HCT116 (cell line): ENCODE data around the gene C19orf25. TPM values are rescaled to one million over a fixed set of nuclear protein-coding genes. Genes with fewer than 3 reads are reported as not detected.

Experiments
- ATAC-seq: fragments of 200-7000 bp; cut with Tn5 transposase; 2 replicates; pipeline ENCODE4 v1.9.1; 2020; ENCODE audit warnings: mild to moderate bottlenecking, moderate library complexity
- BruUV-seq: library from RNA; stranded (reverse); fragments of 400-500 nt; replicated peaks from 2 replicates; lab custom pipeline; 2021; lab: Mats Ljungman, UMichigan
- CTCF ChIA-PET: fragments of 300-600 bp; sonication (Branson Sonifier 250); formaldehyde crosslinking; loops from one replicate; lab custom pipeline; 2021; ENCODE audit warnings: antibody characterized with exemption; lab: Charles Lee
- POLR2A ChIA-PET: fragments of 300-600, 350-600 bp; sonication (Branson Sonifier 250); formaldehyde crosslinking; loops from one replicate; lab custom pipeline; 2021; ENCODE audit warnings: antibody characterized with exemption; lab: Charles Lee
- RAD21 ChIA-PET, 2 experiments: fragments of 300-600 bp; sonication (Branson Sonifier 250); formaldehyde crosslinking; loops; one replicate each; lab custom pipeline; 2023; ENCODE audit warnings: low total read pairs in 2 of 2; ENCODE audit not compliant: uncharacterized antibody in 2 of 2, unreplicated experiment in 2 of 2, low non-redundant PET in 1 of 2; lab: Charles Lee
- DNase-seq: peaks from one replicate; pipeline ENCODE4 v3.0.0-alpha.2; 2010; ENCODE audit warnings: low read depth, low spot score
- H2AFZ ChIP-seq: fragments of 200-600 bp; shearing (Covaris generic), sonication (generic); 2 replicates; pipeline ENCODE4 v1.6.1; 2017; ENCODE audit warnings: low read depth, mixed run types, mixed read lengths, antibody characterized with exemption, low read length; ENCODE audit not compliant: poor library complexity, severe bottlenecking
- H3K27ac ChIP-seq: 2 replicates; pipeline ENCODE4 v1.5.1; 2012; ENCODE audit warnings: low read depth, low read length
- H3K27me3 ChIP-seq: fragments of 200-600 bp; sonication (generic); 2 replicates; pipeline ENCODE4 v1.6.1; 2016; ENCODE audit warnings: mixed run types, low read length, mixed read lengths; ENCODE audit not compliant: insufficient read depth
- H3K36me3 ChIP-seq, 2 experiments: fragments of 200-500 bp in 1 of 2; fragments of 200-600 bp in 1 of 2; sonication (Bioruptor generic) in 1 of 2; sonication (generic) in 1 of 2; 2 replicates each; pipeline versions ENCODE4 v1.5.1 to v1.6.1; 2014 to 2016; ENCODE audit warnings: low read length in 2 of 2, inconsistent platforms in 1 of 2, mixed read lengths in 1 of 2, mixed run types in 1 of 2; ENCODE audit not compliant: insufficient read depth in 2 of 2, control insufficient read depth in 1 of 2
- H3K4me1 ChIP-seq, 2 experiments: fragments of 200-600 bp in 1 of 2; sonication (generic) in 1 of 2; 2 replicates each; pipeline versions ENCODE4 v1.5.1 to v1.6.1; 2012 to 2017; ENCODE audit warnings: low read length in 2 of 2, inconsistent platforms in 1 of 2, mild to moderate bottlenecking in 1 of 2, mixed read lengths in 1 of 2, mixed run types in 1 of 2, moderate library complexity in 1 of 2; ENCODE audit not compliant: insufficient read depth in 2 of 2, control insufficient read depth in 1 of 2
- H3K4me2 ChIP-seq: fragments of 200-600 bp; sonication (generic); 2 replicates; pipeline ENCODE4 v1.6.1; 2017; ENCODE audit warnings: mixed run types, low read length, mixed read lengths
- H3K4me3 ChIP-seq, 2 experiments: fragments of 200-600 bp in 1 of 2; sonication (generic) in 1 of 2; replicated peaks in 1 of 2; 2 replicates each; pipeline ENCODE4 v1.5.1; 2011 to 2016; ENCODE audit warnings: low read length in 2 of 2, control low read depth in 1 of 2, low read depth in 1 of 2, mild to moderate bottlenecking in 1 of 2, mixed read lengths in 1 of 2, mixed run types in 1 of 2
- H3K79me2 ChIP-seq: fragments of 200-600 bp; sonication (generic); 2 replicates; pipeline ENCODE4 v1.6.1; 2017; ENCODE audit warnings: mild to moderate bottlenecking, mixed run types, low read length, moderate library complexity, mixed read lengths; ENCODE audit not compliant: insufficient read depth
- H3K9ac ChIP-seq: fragments of 200-600 bp; sonication (generic); 2 replicates; pipeline ENCODE4 v1.6.1; 2016; ENCODE audit warnings: low read length, mixed read lengths
- H3K9me2 ChIP-seq: fragments of 200-600 bp; sonication (generic), shearing (Covaris generic); 2 replicates; pipeline ENCODE4 v1.6.1; 2017; ENCODE audit warnings: mixed run types, mild to moderate bottlenecking, moderate library complexity; ENCODE audit not compliant: insufficient read depth
- H3K9me3 ChIP-seq, 2 experiments: fragments of 200-500 bp in 1 of 2; fragments of 200-600 bp in 1 of 2; sonication (Bioruptor generic) in 1 of 2; sonication (generic) in 1 of 2; 2 replicates each; pipeline ENCODE4 v1.6.1; 2014 to 2017; ENCODE audit warnings: low read length in 2 of 2, mixed read lengths in 2 of 2, inconsistent platforms in 1 of 2, low read depth in 1 of 2, mild to moderate bottlenecking in 1 of 2, mixed run types in 1 of 2, moderate library complexity in 1 of 2; ENCODE audit not compliant: control insufficient read depth in 1 of 2, insufficient read depth in 1 of 2
- H4K20me1 ChIP-seq: fragments of 200-600 bp; sonication (generic), shearing (Covaris generic); 2 replicates; pipeline ENCODE4 v1.6.1; 2017; ENCODE audit warnings: mixed run types, mild to moderate bottlenecking, moderate library complexity; ENCODE audit not compliant: insufficient read depth
- CBX3 ChIP-seq: IDR thresholded peaks from 2 replicates; pipeline ENCODE4 v1.6.1; 2012; ENCODE audit warnings: low read depth
- POLR2A ChIP-seq: IDR thresholded peaks from 2 replicates; pipeline ENCODE4 v1.7.0; 2011; ENCODE audit warnings: borderline replicate concordance; ENCODE audit not compliant: insufficient read depth, insufficient read length; ENCODE audit errors: extremely low read depth
- SRF ChIP-seq: IDR thresholded peaks from 2 replicates; pipeline ENCODE4 v1.6.1; 2012; ENCODE audit warnings: low read depth
- TCF7L2 ChIP-seq: IDR thresholded peaks from 2 replicates; pipeline ENCODE4 v1.7.0; 2011; ENCODE audit warnings: borderline replicate concordance, inconsistent platforms; ENCODE audit not compliant: insufficient read depth, insufficient read length; ENCODE audit errors: extremely low read depth
- YY1 ChIP-seq: IDR thresholded peaks from 2 replicates; pipeline ENCODE4 v1.6.1; 2011; ENCODE audit warnings: low read length, low read depth, moderate library complexity, mild to moderate bottlenecking; ENCODE audit not compliant: insufficient replicate concordance; ENCODE audit errors: extremely low read depth
- ZFX ChIP-seq: fragments of 450-650 bp; IDR thresholded peaks from 2 replicates; pipeline ENCODE4 v1.6.1; 2017
- ZNF274 ChIP-seq: fragments of 200-500 bp; sonication (Bioruptor generic); IDR thresholded peaks from 2 replicates; pipeline ENCODE4 v1.6.1; 2014; ENCODE audit warnings: mild to moderate bottlenecking, low read depth, low read length, inconsistent platforms
- intact Hi-C: fragments of 100-400 bp; cut with micrococcal nuclease; formaldehyde crosslinking; loops from 2 replicates; pipeline ENCODE4 v1.10.0; 2022
- total RNA-seq: library from RNA; stranded (reverse); gene quantifications from one replicate; pipeline ENCODE4 v1.2.1, GENCODE V29; 2021; ENCODE audit not compliant: unreplicated experiment
- TF ChIP-seq, protein P1 (sequence below): IDR thresholded peaks from 2 replicates; pipeline ENCODE4 v1.6.1; 2012; ENCODE audit warnings: low read depth

The C19orf25 gene
- total RNA-seq, 1 experiment from 2014 or later, result 48.8 TPM

DNA sequence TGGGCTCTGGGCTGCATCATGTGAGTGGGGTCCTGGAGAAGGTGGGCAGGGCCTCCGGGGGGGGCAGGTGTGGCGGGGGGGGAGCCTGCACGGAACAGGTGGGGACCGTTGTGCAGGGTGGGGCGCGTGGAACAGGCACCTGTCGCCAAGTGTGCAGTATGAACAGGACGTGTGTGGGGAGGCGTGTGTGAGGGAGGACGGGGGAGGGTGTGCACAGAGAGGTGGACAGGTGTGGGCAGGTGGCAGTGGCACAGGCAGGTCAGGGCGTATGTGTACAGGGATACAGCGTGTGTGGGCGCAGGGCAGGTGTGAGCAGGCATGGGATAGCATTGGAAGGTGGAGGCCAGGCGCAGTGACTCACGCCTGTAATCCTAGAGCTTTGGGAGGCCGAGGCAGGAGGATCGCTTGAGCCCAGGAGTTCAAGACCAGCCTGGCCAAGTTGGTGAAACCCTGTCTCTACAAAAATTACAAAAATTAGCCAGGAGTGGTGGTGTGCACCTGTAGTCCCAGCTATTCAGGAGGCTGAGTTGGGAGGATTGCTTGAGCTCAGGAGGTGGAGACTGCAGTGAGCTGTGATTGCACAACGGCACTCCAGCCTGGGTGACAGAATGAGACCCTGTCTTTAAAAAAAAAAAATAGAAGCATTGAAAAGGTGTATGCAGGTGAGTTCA, 48.1 kb upstream of the C19orf25 start:
- 0 out of 2 replicates have a peak, but pooled peaks have one; percentile 27 for ATAC-seq
- Histone ChIP-seq H3K36me3 (no peaks in the 10 kb centered on the region), H4K20me1 (no peaks in the 10 kb centered on the region), H3K27me3 (no peaks in the 10 kb centered on the region), H3K9ac (no peak overlapping the region), H3K4me3 (no peak overlapping the region), H3K9me3 (no peaks in the 10 kb centered on the region), H3K4me2 (no peak overlapping the region), H3K27ac (no peak overlapping the region), H2AFZ (no peak overlapping the region), H3K4me1 (no peaks in the 10 kb centered on the region), H3K9me2 (no peaks in the 10 kb centered on the region), H3K79me2 (no peaks in the 10 kb centered on the region)
- POLR2A ChIA-PET, result no interaction called here
- RAD21 ChIA-PET, result no interaction called here
- DNase-seq, result no peak
- BruUV-seq, result no TSS peak
- TF ChIP-seq SRF (no peak), ZNF274 (no peak), TCF7L2 (no peak), CBX3 (no peak), YY1 (no peak), POLR2A (no peak), ZFX (no peak)
- TF ChIP-seq, protein P1, sequence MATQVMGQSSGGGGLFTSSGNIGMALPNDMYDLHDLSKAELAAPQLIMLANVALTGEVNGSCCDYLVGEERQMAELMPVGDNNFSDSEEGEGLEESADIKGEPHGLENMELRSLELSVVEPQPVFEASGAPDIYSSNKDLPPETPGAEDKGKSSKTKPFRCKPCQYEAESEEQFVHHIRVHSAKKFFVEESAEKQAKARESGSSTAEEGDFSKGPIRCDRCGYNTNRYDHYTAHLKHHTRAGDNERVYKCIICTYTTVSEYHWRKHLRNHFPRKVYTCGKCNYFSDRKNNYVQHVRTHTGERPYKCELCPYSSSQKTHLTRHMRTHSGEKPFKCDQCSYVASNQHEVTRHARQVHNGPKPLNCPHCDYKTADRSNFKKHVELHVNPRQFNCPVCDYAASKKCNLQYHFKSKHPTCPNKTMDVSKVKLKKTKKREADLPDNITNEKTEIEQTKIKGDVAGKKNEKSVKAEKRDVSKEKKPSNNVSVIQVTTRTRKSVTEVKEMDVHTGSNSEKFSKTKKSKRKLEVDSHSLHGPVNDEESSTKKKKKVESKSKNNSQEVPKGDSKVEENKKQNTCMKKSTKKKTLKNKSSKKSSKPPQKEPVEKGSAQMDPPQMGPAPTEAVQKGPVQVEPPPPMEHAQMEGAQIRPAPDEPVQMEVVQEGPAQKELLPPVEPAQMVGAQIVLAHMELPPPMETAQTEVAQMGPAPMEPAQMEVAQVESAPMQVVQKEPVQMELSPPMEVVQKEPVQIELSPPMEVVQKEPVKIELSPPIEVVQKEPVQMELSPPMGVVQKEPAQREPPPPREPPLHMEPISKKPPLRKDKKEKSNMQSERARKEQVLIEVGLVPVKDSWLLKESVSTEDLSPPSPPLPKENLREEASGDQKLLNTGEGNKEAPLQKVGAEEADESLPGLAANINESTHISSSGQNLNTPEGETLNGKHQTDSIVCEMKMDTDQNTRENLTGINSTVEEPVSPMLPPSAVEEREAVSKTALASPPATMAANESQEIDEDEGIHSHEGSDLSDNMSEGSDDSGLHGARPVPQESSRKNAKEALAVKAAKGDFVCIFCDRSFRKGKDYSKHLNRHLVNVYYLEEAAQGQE, result no peak
- intact Hi-C loops, result no loop called here
- CTCF ChIA-PET, result no interaction called here
